Right atrium auricular region (tissue), 2 donors: ENCODE results near the gene HEBP1. TPM values are rescaled to one million over a fixed set of nuclear protein-coding genes. Genes with fewer than 3 reads are reported as not detected.

Experiments used
- DNase-seq: peaks from one replicate; pipeline ENCODE4 v3.0.0-alpha.2; 2019; ENCODE audit warnings: low spot score
- H3K27ac ChIP-seq, 2 donors: fragments of 200-600 bp; sonication (generic); 1 replicate in 1 of 2; 2 replicates in 1 of 2; pipeline ENCODE4 v1.5.1; 2016 to 2019
- H3K27me3 ChIP-seq, 2 donors: fragments of 200-600 bp; sonication (generic); one replicate each; pipeline versions ENCODE4 v1.5.1 to v1.6.0; 2017 to 2019
- H3K36me3 ChIP-seq: fragments of 200-600 bp; sonication (generic); one replicate; pipeline ENCODE4 v1.5.1; 2016
- H3K4me1 ChIP-seq, 2 donors: fragments of 200-600 bp; sonication (generic); one replicate each; pipeline versions ENCODE4 v1.5.1 to v1.6.0; 2017 to 2019
- H3K4me3 ChIP-seq, 2 donors: fragments of 200-600 bp; sonication (generic); 1 replicate in 1 of 2; 2 replicates in 1 of 2; pipeline ENCODE4 v1.5.1; 2017 to 2019; ENCODE audit warnings: mild to moderate bottlenecking in 1 of 2, moderate library complexity in 1 of 2
- H3K9me3 ChIP-seq, 2 donors: fragments of 200-600 bp; sonication (generic); one replicate each; pipeline ENCODE4 v1.5.1; 2019
- total RNA-seq, 2 donors: library from RNA; depleted of rRNA; stranded (reverse); fragments of >200 nt; gene quantifications; one replicate each; pipeline ENCODE4 v1.1.0, GENCODE V29; 2016
- TF ChIP-seq, protein P1 (sequence below), 2 donors: fragments of 200-600 bp; sonication (generic); IDR thresholded peaks; one replicate each; pipeline ENCODE4 v1.5.1; 2019; ENCODE audit warnings: antibody characterized with exemption in 2 of 2

Gene HEBP1
- total RNA-seq, 2 donors from 2014 or later: 29.4 to 30.0 TPM

DNA sequence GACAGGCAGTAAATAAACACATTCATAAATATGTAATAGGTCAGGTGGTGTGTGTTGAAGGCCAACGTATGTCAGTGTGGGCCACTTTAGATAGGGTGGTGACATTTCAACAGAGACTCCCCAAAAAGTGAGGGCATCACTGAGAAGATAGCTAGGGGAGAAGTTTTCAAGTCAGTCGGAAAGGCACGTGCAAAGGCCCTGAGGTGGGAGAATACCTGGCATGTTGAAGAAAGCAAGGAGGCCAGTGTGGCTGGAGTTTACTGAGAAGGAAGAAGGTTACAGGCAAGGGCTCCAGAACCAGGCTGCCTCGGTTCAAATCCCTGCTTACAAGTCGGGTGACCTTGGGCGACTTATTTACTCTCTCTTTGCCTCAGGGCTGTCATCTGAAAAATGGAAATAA, 11.0 kb upstream of the HEBP1 start:
- no peaks in the 10 kb centered on the region for H3K36me3 ChIP-seq
- DNase-seq: no peak
- TF ChIP-seq, protein P1, sequence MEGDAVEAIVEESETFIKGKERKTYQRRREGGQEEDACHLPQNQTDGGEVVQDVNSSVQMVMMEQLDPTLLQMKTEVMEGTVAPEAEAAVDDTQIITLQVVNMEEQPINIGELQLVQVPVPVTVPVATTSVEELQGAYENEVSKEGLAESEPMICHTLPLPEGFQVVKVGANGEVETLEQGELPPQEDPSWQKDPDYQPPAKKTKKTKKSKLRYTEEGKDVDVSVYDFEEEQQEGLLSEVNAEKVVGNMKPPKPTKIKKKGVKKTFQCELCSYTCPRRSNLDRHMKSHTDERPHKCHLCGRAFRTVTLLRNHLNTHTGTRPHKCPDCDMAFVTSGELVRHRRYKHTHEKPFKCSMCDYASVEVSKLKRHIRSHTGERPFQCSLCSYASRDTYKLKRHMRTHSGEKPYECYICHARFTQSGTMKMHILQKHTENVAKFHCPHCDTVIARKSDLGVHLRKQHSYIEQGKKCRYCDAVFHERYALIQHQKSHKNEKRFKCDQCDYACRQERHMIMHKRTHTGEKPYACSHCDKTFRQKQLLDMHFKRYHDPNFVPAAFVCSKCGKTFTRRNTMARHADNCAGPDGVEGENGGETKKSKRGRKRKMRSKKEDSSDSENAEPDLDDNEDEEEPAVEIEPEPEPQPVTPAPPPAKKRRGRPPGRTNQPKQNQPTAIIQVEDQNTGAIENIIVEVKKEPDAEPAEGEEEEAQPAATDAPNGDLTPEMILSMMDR (IDR thresholded peaks at IDR 0.05): no peak
- no peak overlapping the region for H3K4me3 ChIP-seq
- no peaks in the 10 kb centered on the region for H3K4me1 ChIP-seq
- H3K9me3 ChIP-seq: no peaks in the 10 kb centered on the region
- no peak overlapping the region for H3K27ac ChIP-seq
- no peaks in the 10 kb centered on the region for H3K27me3 ChIP-seq

DNA sequence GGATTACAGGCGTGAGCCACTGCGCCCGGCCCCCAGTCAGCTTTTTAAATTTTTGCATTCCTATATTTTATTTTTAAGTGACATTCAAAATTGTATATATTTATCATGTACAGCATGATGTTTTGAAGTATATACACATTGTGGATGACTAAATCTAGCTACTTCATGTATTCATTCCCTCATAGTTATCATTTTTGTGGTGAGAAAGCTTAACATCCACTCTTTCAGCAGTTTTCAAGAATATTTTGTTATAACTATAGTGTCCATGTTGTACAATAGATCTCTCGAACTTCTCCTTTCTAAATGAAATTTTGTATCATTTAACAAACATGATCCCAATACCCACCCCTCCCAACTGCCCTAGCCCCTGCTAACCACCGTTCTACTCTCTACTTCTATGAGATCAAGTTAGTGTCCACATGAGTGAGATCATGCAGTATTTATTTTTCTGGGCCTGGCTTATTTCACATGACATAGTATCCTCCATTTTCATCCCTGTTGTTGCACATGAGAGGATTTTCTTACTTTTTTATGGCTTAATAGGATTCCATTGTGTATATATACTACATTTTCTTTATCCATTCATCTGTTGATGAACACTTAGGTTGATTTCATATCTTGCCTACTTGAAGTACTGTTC, 8.8 kb upstream of the HEBP1 start:
- no peak for DNase-seq
- TF ChIP-seq, protein P1 (IDR thresholded peaks at IDR 0.05): no peak
- no peaks in the 10 kb centered on the region for H3K4me1 ChIP-seq
- H3K4me3 ChIP-seq: no peak overlapping the region
- H3K9me3 ChIP-seq: no peaks in the 10 kb centered on the region
- no peaks in the 10 kb centered on the region for H3K27me3 ChIP-seq
- no peaks in the 10 kb centered on the region for H3K36me3 ChIP-seq
- H3K27ac ChIP-seq: no peak overlapping the region

DNA sequence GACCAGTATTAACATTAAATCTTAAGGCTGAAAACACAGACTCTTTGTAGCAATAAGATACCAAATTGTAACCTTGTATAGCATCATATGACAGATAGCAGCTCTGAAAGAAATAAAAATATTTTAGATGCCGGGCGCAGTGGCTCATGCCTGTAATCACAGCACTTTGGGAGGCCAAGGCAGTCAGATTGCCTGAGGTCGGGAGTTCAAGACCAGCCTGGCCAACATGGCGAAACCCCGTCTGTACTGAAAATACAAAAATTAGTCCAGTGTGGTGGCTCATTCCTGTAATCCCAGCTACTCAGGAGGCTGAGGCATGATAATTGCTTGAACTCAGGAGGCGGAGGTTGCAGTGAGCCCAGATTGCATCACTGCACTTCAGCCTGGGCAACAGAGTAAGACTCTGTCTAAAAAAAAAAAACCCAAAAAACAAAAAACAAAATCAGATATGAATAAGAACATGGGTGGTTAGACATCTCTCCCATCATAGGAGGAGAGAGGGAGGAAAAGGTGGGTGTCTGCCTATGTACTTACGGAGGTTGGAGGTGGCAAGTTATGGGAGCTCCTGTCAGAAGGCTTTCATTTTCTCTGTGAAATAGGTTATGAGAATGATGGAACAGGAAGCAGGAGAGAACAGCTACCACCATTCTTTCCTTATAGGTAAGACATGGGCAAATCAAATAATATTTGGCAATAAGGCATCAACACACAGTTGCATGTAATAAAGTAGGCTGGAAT, 7.6 kb upstream of the HEBP1 start:
- H3K4me1 ChIP-seq: no peaks in the 10 kb centered on the region
- H3K36me3 ChIP-seq: no peaks in the 10 kb centered on the region
- H3K27ac ChIP-seq: no peak overlapping the region
- TF ChIP-seq, protein P1 (IDR thresholded peaks at IDR 0.05): no peak
- no peak for DNase-seq
- H3K4me3 ChIP-seq: no peak overlapping the region
- no peaks in the 10 kb centered on the region for H3K9me3 ChIP-seq
- no peaks in the 10 kb centered on the region for H3K27me3 ChIP-seq

DNA sequence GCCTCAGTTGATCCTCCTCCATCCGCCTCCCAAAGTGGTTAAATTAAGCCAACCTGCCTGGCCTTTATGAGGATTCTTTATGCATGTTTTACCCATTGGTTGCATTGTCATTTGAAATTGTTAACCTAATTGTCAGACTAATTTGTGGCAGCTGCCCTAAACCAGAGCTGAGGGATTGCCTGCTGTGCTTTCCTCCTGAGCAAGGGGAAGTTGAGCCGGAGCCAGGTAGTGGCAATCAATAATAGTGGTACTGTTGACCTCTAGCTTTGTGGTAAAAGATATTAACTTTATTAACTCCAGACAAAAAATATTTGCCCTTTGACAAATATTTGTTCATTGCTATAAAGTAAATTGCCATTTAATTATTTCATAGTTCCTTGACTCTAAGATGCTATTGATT, 5.6 kb upstream of the HEBP1 start:
- peaks cover 0 to 10% of the 10 kb centered on the region in 2 donors for H3K4me1 ChIP-seq
- no peaks in the 10 kb centered on the region for H3K27me3 ChIP-seq
- H3K4me3 ChIP-seq: no peak overlapping the region
- no peak for DNase-seq
- TF ChIP-seq, protein P1 (IDR thresholded peaks at IDR 0.05): no peak
- no peaks in the 10 kb centered on the region for H3K9me3 ChIP-seq
- H3K27ac ChIP-seq: no peak overlapping the region
- H3K36me3 ChIP-seq: no peaks in the 10 kb centered on the region

DNA sequence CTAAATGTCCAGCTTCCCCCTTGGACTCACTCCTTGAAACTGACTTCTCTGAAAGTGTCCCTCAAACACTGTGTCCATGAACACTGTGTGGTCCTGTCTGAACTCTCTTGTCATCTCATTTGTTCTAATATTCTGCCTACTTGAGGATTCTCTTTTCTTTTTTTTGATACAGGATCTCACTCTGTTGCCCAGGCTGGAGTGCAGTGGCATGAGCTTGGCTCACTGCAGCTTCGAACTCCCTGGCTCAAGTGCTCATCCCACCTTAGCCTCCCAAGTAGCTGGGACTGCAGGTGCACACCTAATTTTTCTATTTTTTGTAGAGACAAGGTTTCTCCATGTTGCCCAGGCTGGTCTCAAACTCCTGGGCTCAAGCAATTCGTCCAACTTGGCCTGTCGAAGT, 4.9 kb upstream of the HEBP1 start:
- peaks cover 0 to 13% of the 10 kb centered on the region in 2 donors for H3K4me1 ChIP-seq
- no peaks in the 10 kb centered on the region for H3K9me3 ChIP-seq
- H3K27me3 ChIP-seq: no peaks in the 10 kb centered on the region
- H3K27ac ChIP-seq: no peak overlapping the region
- no peak overlapping the region for H3K4me3 ChIP-seq
- no peaks in the 10 kb centered on the region for H3K36me3 ChIP-seq
- TF ChIP-seq, protein P1 (IDR thresholded peaks at IDR 0.05): no peak
- no peak for DNase-seq
